Immature natural killer cell (primary cell): ENCODE measurements around the gene THRB. TPM values are rescaled to one million over a fixed set of nuclear protein-coding genes. Genes with fewer than 3 reads are reported as not detected.
A peak's percentile ranks its signal among the peaks of the same experiment; 100 is the strongest.

Source experiments
- DNase-seq, 3 donors: peaks; one replicate each; pipeline ENCODE4 v3.0.0; 2022; ENCODE audit warnings: mixed read lengths in 1 of 3
- H3K27ac Mint-ChIP-seq, 6 donors: one replicate each; pipeline ENCODE4 v1.8.0; 2020; ENCODE audit warnings: mixed read lengths in 6 of 6, mild to moderate bottlenecking in 5 of 6, inconsistent platforms in 4 of 6, moderate library complexity in 3 of 6
- H3K27me3 Mint-ChIP-seq, 3 donors: one replicate each; pipeline ENCODE4 v1.8.0; 2020 to 2021; ENCODE audit warnings: low read depth in 3 of 3, mild to moderate bottlenecking in 3 of 3, mixed read lengths in 3 of 3, moderate library complexity in 3 of 3, inconsistent platforms in 1 of 3
- H3K36me3 Mint-ChIP-seq, 3 donors: one replicate each; pipeline ENCODE4 v1.8.0; 2020; ENCODE audit warnings: mixed read lengths in 3 of 3, inconsistent platforms in 2 of 3, mild to moderate bottlenecking in 2 of 3
- H3K4me1 Mint-ChIP-seq, 2 donors: one replicate each; pipeline ENCODE4 v1.8.0; 2020; ENCODE audit warnings: inconsistent platforms in 2 of 2, mild to moderate bottlenecking in 2 of 2, mixed read lengths in 2 of 2, moderate library complexity in 1 of 2
- H3K4me3 Mint-ChIP-seq, 5 donors: one replicate each; pipeline ENCODE4 v1.8.0; 2020; ENCODE audit warnings: mild to moderate bottlenecking in 5 of 5, mixed read lengths in 5 of 5, inconsistent platforms in 3 of 5, moderate library complexity in 3 of 5
- H3K9me3 Mint-ChIP-seq, 6 donors: one replicate each; pipeline ENCODE4 v1.8.0; 2020; ENCODE audit warnings: mild to moderate bottlenecking in 6 of 6, mixed read lengths in 6 of 6, inconsistent platforms in 4 of 6, moderate library complexity in 3 of 6
- polyA plus RNA-seq, 3 donors: library from polyadenylated mRNA; unstranded; fragments of 300-500 nt; fragmentation: Illumina TruSeq; gene quantifications; one replicate each; pipeline ENCODE4 v1.2.3, GENCODE V29; 2021

THRB gene
- polyA plus RNA-seq, 3 donors from 2014 or later = not detected

GRCh38 chr3:24522146-24522579 lies 27.5 kb upstream of the THRB start:
- no peak overlapping the region for H3K27ac Mint-ChIP-seq
- H3K27me3 Mint-ChIP-seq = peaks cover 14 to 23% (median 21%) of the 10 kb centered on the region in 3 donors
- peaks cover 0 to 7% (median 3%) of the 10 kb centered on the region in 3 donors for H3K36me3 Mint-ChIP-seq
- no peak for DNase-seq
- peaks cover 2 to 6% of the 10 kb centered on the region in 2 donors for H3K4me1 Mint-ChIP-seq
- peaks cover 0 to 13% (median 5%) of the 10 kb centered on the region in 6 donors for H3K9me3 Mint-ChIP-seq
- peak overlapping the region in 2 of 5 donors; percentile 20 to 26 for H3K4me3 Mint-ChIP-seq

DNA sequence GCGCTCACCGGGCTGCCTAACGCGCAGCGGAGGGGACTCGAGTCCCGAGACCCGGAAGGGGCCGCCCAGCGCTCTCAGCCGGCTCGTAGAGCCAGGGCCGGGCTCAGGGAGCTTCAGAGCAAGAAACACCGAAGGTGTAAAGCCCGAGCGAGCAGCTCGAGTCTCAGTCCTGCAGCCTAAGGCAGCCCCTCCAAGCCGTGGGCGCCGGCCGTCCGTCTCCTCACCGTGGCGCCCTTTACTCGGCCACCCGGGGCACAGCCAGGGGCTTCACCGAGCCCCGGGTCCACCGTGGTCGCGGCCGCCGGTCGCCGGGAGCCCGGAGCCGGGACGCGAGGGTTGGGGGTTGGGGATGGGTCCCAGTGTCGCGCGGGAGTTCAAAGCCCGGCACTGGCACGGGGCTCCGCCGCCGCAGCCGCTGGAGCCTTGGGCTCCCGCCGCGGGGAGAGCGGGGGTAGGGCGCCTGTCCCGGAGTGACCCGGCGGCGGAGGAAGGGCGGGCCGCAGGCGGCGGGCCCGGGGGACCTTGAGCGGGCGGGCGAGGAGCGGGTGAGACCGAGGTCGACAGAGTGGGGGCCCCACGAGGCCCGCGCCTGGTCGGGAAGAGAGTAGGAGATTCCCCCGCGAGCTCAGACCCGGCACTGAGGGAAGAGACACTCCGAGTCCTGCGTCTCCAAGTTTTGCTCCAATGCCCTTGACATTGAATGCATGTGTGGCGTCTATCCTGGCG lies 26.9 kb upstream of the THRB start:
- peak in 2 of 3 donors; percentile 2 to 11 for DNase-seq
- Mint-ChIP-seq H3K4me1 (peaks cover 2 to 6% of the 10 kb centered on the region in 2 donors), H3K27me3 (peaks cover 14 to 23% (median 21%) of the 10 kb centered on the region in 3 donors), H3K4me3 (peak overlapping the region in 4 of 5 donors; percentile 7 to 59 (median 58)), H3K9me3 (peaks cover 0 to 13% (median 5%) of the 10 kb centered on the region in 6 donors), H3K36me3 (peaks cover 0 to 7% (median 3%) of the 10 kb centered on the region in 3 donors), H3K27ac (no peak overlapping the region)

DNA sequence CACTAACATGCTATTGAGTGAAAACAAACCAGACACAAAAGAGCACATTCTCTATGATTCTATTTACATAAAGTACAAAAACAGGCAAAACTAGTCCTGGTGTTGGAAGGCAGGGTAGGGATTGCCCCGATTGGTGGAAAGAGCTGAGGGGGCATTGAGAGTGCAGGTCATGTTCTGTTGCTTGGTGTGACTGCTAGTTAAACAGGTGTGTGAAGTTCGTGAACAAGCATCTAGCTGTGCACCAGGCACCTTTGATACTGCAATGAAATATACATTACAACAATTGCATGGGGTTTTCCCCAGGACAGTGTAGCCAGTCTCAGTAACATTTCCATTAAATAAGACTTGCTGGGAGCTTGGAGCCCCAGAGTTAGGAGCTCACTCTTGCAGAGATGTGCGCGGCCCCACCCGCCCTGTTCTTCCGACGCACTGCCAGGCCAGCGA lies 26.3 kb upstream of the THRB start:
- Mint-ChIP-seq H3K9me3 (peaks cover 0 to 13% (median 5%) of the 10 kb centered on the region in 6 donors), H3K27me3 (peaks cover 14 to 23% (median 21%) of the 10 kb centered on the region in 3 donors), H3K4me1 (peaks cover 2 to 6% of the 10 kb centered on the region in 2 donors), H3K4me3 (peak overlapping the region; percentile 1 to 59 (median 57)), H3K36me3 (peaks cover 0 to 7% (median 3%) of the 10 kb centered on the region in 3 donors), H3K27ac (no peak overlapping the region)
- no peak for DNase-seq

GRCh38 chr3:24520101-24520495 lies 25.4 kb upstream of the THRB start:
- peak overlapping the region in 1 of 5 donors; percentile 14 for H3K4me3 Mint-ChIP-seq
- H3K36me3 Mint-ChIP-seq = peaks cover 0 to 7% (median 3%) of the 10 kb centered on the region in 3 donors
- H3K9me3 Mint-ChIP-seq = peaks cover 0 to 13% (median 5%) of the 10 kb centered on the region in 6 donors
- DNase-seq = no peak
- H3K27ac Mint-ChIP-seq = no peak overlapping the region
- peaks cover 14 to 24% (median 19%) of the 10 kb centered on the region in 3 donors for H3K27me3 Mint-ChIP-seq
- H3K4me1 Mint-ChIP-seq = peaks cover 2 to 6% of the 10 kb centered on the region in 2 donors

GRCh38 chr3:24519368-24520100 lies 24.9 kb upstream of the THRB start:
- Mint-ChIP-seq H3K27me3 (peaks cover 14 to 24% (median 19%) of the 10 kb centered on the region in 3 donors), H3K4me1 (peaks cover 2 to 6% of the 10 kb centered on the region in 2 donors), H3K36me3 (peaks cover 0 to 7% (median 3%) of the 10 kb centered on the region in 3 donors), H3K9me3 (peaks cover 0 to 13% (median 5%) of the 10 kb centered on the region in 6 donors), H3K27ac (no peak overlapping the region), H3K4me3 (peak overlapping the region in 1 of 5 donors; percentile 14)
- no peak for DNase-seq

DNA sequence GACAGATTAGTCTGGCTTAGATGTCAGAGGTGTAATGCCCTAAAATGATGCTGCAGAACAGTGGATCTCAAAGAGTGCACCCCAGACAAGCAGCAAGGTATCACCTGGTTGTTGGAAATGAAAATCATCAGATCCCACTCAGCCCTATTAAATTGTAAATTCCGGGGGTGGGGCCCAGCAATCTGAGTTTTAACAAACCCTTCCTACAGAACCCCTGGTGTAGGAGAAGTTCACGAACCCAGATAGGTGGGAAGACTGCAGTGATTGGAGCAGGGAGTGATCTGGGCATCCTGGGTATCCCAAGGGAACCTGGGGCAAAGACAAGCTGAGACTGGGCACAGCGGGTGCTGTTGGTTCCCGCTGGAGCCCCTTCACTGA lies 24.3 kb upstream of the THRB start:
- Mint-ChIP-seq H3K36me3 (peaks cover 0 to 7% (median 3%) of the 10 kb centered on the region in 3 donors), H3K4me3 (no peak overlapping the region), H3K27ac (no peak overlapping the region), H3K27me3 (peaks cover 14 to 24% (median 15%) of the 10 kb centered on the region in 3 donors), H3K4me1 (peaks cover 2 to 6% of the 10 kb centered on the region in 2 donors), H3K9me3 (peaks cover 0 to 13% (median 5%) of the 10 kb centered on the region in 6 donors)
- no peak for DNase-seq

DNA sequence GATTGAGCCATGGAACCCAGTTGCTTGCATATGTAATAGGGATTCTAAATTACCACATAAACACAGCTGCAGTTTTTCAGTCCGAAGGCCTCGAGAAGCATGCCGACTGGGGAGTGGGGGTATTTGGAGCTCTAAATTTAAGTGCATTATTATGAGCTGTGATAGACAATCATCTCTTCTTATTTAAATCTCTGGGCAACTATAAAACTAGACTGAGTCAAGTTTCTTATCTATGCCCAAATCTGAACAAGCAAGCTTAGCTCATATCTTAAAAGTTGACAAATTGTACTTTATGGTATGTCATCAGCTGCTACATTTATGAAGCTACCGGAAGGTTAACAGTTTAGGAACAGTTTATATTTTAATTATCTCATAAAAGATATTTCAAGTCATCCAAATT lies 19.5 kb upstream of the THRB start:
- no peak for DNase-seq
- Mint-ChIP-seq H3K27me3 (peaks cover 4 to 6% (median 4%) of the 10 kb centered on the region in 3 donors), H3K4me1 (no peaks in the 10 kb centered on the region), H3K27ac (no peak overlapping the region), H3K36me3 (no peaks in the 10 kb centered on the region), H3K4me3 (no peak overlapping the region), H3K9me3 (peaks cover 0 to 4% (median 0%) of the 10 kb centered on the region in 6 donors)

- Mint-ChIP-seq H3K4me1 (no peaks in the 10 kb centered on the region), H3K27me3 (peaks cover under 1 to 4% (median 4%) of the 10 kb centered on the region in 3 donors), H3K9me3 (peaks cover 0 to 4% (median 0%) of the 10 kb centered on the region in 6 donors), H3K36me3 (no peaks in the 10 kb centered on the region), H3K27ac (no peak overlapping the region), H3K4me3 (no peak overlapping the region)
- no peak for DNase-seq
Measured at GRCh38 chr3:24513463-24513862, 18.8 kb upstream of the THRB start.

- Mint-ChIP-seq H3K9me3 (peaks cover 0 to 4% (median 0%) of the 10 kb centered on the region in 6 donors), H3K4me1 (no peaks in the 10 kb centered on the region), H3K4me3 (no peak overlapping the region), H3K27me3 (peaks cover 0 to 4% (median 4%) of the 10 kb centered on the region in 3 donors), H3K36me3 (no peaks in the 10 kb centered on the region), H3K27ac (no peak overlapping the region)
- DNase-seq = no peak
Measured at GRCh38 chr3:24512564-24513197, 18.0 kb upstream of the THRB start.

DNA sequence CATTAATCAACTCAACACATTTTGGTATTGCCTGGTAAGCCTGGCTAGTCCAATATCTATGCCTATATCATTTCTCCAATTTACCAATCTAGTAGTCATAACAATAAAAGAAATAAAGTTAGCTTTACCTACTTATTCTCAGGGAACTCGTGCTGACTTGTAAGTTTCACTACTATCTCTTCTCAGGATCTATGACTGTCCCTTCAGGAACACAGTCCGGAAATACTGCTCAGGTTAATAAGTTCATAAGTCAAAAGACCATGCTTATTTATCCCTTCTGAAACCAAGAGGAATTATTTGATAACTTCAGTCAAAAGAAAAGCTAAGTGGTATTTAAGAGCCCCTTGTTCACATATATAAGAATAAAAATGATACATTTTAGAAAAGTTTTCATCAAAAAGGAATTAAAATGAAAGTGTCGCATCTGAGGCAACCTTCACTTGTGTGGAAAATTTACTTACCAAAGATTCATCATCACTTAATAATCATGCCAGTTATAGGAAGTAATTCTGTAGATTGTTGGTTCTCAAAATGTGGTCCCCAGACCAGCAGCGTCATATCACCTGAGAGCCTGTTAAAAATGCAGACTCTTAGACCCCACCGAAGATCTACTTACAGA lies 15.5 kb upstream of the THRB start:
- Mint-ChIP-seq H3K9me3 (peaks cover 0 to 5% (median 0%) of the 10 kb centered on the region in 6 donors), H3K27ac (no peak overlapping the region), H3K36me3 (no peaks in the 10 kb centered on the region), H3K4me1 (no peaks in the 10 kb centered on the region), H3K27me3 (peaks cover 0 to 4% (median 0%) of the 10 kb centered on the region in 3 donors), H3K4me3 (no peak overlapping the region)
- DNase-seq = no peak

DNA sequence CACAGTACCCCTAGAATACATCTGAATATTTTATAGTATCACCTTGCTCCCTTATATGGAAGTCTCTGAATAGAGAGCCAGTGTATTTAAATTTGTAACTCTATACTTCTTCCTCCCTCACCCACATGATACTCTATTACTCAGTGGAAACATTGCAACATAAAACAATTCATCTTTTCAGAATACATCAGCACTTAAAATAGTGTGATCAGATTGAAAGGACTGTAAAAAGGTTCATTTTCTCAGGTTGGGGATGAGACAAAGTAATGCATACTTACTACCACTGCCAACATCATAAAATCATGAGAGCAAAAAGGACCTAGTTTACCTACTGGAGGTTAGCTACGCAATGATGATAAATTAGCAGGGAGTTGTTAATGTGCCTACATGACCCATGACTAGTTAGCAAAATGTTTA lies 13.8 kb upstream of the THRB start:
- H3K4me1 Mint-ChIP-seq = peaks cover 0 to 9% of the 10 kb centered on the region in 2 donors
- no peaks in the 10 kb centered on the region for H3K36me3 Mint-ChIP-seq
- no peak overlapping the region for H3K4me3 Mint-ChIP-seq
- H3K27me3 Mint-ChIP-seq = peaks cover 0 to 6% (median 0%) of the 10 kb centered on the region in 3 donors
- no peak overlapping the region for H3K27ac Mint-ChIP-seq
- no peak for DNase-seq
- H3K9me3 Mint-ChIP-seq = peaks cover 0 to 7% (median under 1%) of the 10 kb centered on the region in 6 donors

GRCh38 chr3:24507776-24508422 lies 13.2 kb upstream of the THRB start:
- no peak overlapping the region for H3K4me3 Mint-ChIP-seq

More at GRCh38 chr3:24507776-24508422, 13.2 kb upstream of the THRB start:
- no peak for DNase-seq
- Mint-ChIP-seq H3K27me3 (peaks cover 0 to 6% (median 0%) of the 10 kb centered on the region in 3 donors), H3K27ac (no peak overlapping the region), H3K36me3 (no peaks in the 10 kb centered on the region), H3K9me3 (peaks cover 0 to 7% (median under 1%) of the 10 kb centered on the region in 6 donors), H3K4me1 (peaks cover 0 to 14% of the 10 kb centered on the region in 2 donors)
